IPS-20b (cell line): ENCODE measurements around the gene DISC1.
"Not testable (repeated sequence)": the region's sequence is repeated elsewhere in the genome, so short reads cannot be mapped to it uniquely, and the experiment has no call there.

ENCODE experiments used
- H3K27ac ChIP-seq: one replicate; pipeline ENCODE4 v1.5.1; 2013; ENCODE audit warnings: low read length
- H3K27me3 ChIP-seq: 2 replicates; pipeline ENCODE4 v1.6.1; 2013; ENCODE audit warnings: mild to moderate bottlenecking, low read length, inconsistent platforms; ENCODE audit not compliant: insufficient read depth
- H3K36me3 ChIP-seq: 2 replicates; pipeline ENCODE4 v1.6.1; 2013; ENCODE audit warnings: low read depth, mild to moderate bottlenecking, inconsistent platforms, low read length, moderate library complexity; ENCODE audit not compliant: insufficient read depth
- H3K4me1 ChIP-seq: 2 replicates; pipeline ENCODE4 v1.6.1; 2013; ENCODE audit warnings: mild to moderate bottlenecking, control low read depth, inconsistent platforms, low read length, moderate library complexity; ENCODE audit not compliant: insufficient read depth
- H3K4me3 ChIP-seq: 2 replicates; pipeline ENCODE4 v1.5.1; 2013; ENCODE audit warnings: mild to moderate bottlenecking, low read length, inconsistent platforms
- H3K9ac ChIP-seq: 2 replicates; pipeline ENCODE4 v1.6.1; 2013; ENCODE audit warnings: low read depth, mild to moderate bottlenecking, inconsistent platforms, low read length, moderate library complexity
- H3K9me3 ChIP-seq: 2 replicates; pipeline ENCODE4 v1.6.1; 2013; ENCODE audit warnings: mild to moderate bottlenecking, low read depth, low read length, inconsistent platforms; ENCODE audit not compliant: insufficient read depth

DISC1 gene

GRCh38 chr1:231628207-231628876 is 1.8 kb downstream of the DISC1 start:
- Histone ChIP-seq H3K27me3 (peaks cover 40% of the 10 kb centered on the region), H3K4me3 (no peak overlapping the region), H3K9ac (no peak overlapping the region), H3K36me3 (no peaks in the 10 kb centered on the region), H3K9me3 (no peaks in the 10 kb centered on the region), H3K4me1 (peaks cover 3% of the 10 kb centered on the region; the same call in 1 of the 2 replicates), H3K27ac (no peak overlapping the region)

GRCh38 chr1:231629132-231629531 is 2.5 kb downstream of the DISC1 start:
- no peak overlapping the region for H3K4me3 ChIP-seq
- H3K4me1 ChIP-seq, result peaks cover 3% of the 10 kb centered on the region; the same call in 1 of the 2 replicates
- H3K27ac ChIP-seq, result no peak overlapping the region
- peaks cover 32% of the 10 kb centered on the region for H3K27me3 ChIP-seq
- no peak overlapping the region for H3K9ac ChIP-seq
- no peaks in the 10 kb centered on the region for H3K9me3 ChIP-seq
- no peaks in the 10 kb centered on the region for H3K36me3 ChIP-seq

GRCh38 chr1:231630558-231631205 is 4.1 kb downstream of the DISC1 start:
- Histone ChIP-seq H3K4me3 (no peak overlapping the region), H3K27ac (no peak overlapping the region), H3K4me1 (peaks cover 3% of the 10 kb centered on the region; the same call in 1 of the 2 replicates), H3K9ac (no peak overlapping the region), H3K36me3 (no peaks in the 10 kb centered on the region), H3K9me3 (no peaks in the 10 kb centered on the region), H3K27me3 (peaks cover 21% of the 10 kb centered on the region)

- H3K36me3 ChIP-seq, result no peaks in the 10 kb centered on the region
- H3K4me3 ChIP-seq, result no peak overlapping the region
- H3K9ac ChIP-seq, result no peak overlapping the region
- H3K27ac ChIP-seq, result no peak overlapping the region
- peaks cover 17% of the 10 kb centered on the region for H3K27me3 ChIP-seq
- H3K4me1 ChIP-seq, result peaks cover 3% of the 10 kb centered on the region; the same call in 1 of the 2 replicates
- no peaks in the 10 kb centered on the region for H3K9me3 ChIP-seq
These were observed 5.1 kb downstream of the DISC1 start for GRCh38 chr1:231631717-231632116.

GRCh38 chr1:231632119-231632518 is 5.5 kb downstream of the DISC1 start:
- Histone ChIP-seq H3K9ac (no peak overlapping the region), H3K4me3 (no peak overlapping the region), H3K9me3 (no peaks in the 10 kb centered on the region), H3K4me1 (peaks cover 3% of the 10 kb centered on the region; the same call in 1 of the 2 replicates), H3K27ac (no peak overlapping the region), H3K27me3 (peaks cover 14% of the 10 kb centered on the region), H3K36me3 (no peaks in the 10 kb centered on the region)

- Histone ChIP-seq H3K9ac (no peak overlapping the region), H3K4me1 (no peaks in the 10 kb centered on the region; the same call in 1 of the 2 replicates), H3K4me3 (no peak overlapping the region), H3K9me3 (no peaks in the 10 kb centered on the region), H3K36me3 (no peaks in the 10 kb centered on the region), H3K27ac (no peak overlapping the region), H3K27me3 (no peaks in the 10 kb centered on the region)
These were observed 7.9 kb downstream of the DISC1 start for GRCh38 chr1:231634323-231635013.

- Histone ChIP-seq H3K9ac (no peak overlapping the region), H3K36me3 (no peaks in the 10 kb centered on the region), H3K27me3 (no peaks in the 10 kb centered on the region), H3K9me3 (no peaks in the 10 kb centered on the region), H3K4me1 (no peaks in the 10 kb centered on the region; the same call in 1 of the 2 replicates), H3K4me3 (no peak overlapping the region), H3K27ac (no peak overlapping the region)
These were observed 9.6 kb downstream of the DISC1 start for GRCh38 chr1:231636157-231636556.

- H3K4me3 ChIP-seq, H3K9me3 ChIP-seq, H3K4me1 ChIP-seq, H3K9ac ChIP-seq, H3K36me3 ChIP-seq, H3K27me3 ChIP-seq, H3K27ac ChIP-seq: not testable (repeated sequence)
These were observed 10.3 kb downstream of the DISC1 start for GRCh38 chr1:231636922-231637321.

- no peak overlapping the region for H3K27ac ChIP-seq
- no peak overlapping the region for H3K9ac ChIP-seq
- H3K9me3 ChIP-seq, result no peaks in the 10 kb centered on the region
- no peaks in the 10 kb centered on the region; the same call in 1 of the 2 replicates for H3K4me1 ChIP-seq
- H3K4me3 ChIP-seq, result no peak overlapping the region
- H3K36me3 ChIP-seq, result no peaks in the 10 kb centered on the region
- no peaks in the 10 kb centered on the region for H3K27me3 ChIP-seq
These were observed 12.1 kb downstream of the DISC1 start for GRCh38 chr1:231638647-231639046.

GRCh38 chr1:231639819-231640218 is 13.2 kb downstream of the DISC1 start:
- no peaks in the 10 kb centered on the region for H3K27me3 ChIP-seq
- H3K27ac ChIP-seq, result no peak overlapping the region
- no peaks in the 10 kb centered on the region; the same call in 1 of the 2 replicates for H3K4me1 ChIP-seq
- no peaks in the 10 kb centered on the region for H3K9me3 ChIP-seq
- H3K9ac ChIP-seq, result no peak overlapping the region
- H3K36me3 ChIP-seq, result no peaks in the 10 kb centered on the region
- no peak overlapping the region for H3K4me3 ChIP-seq

GRCh38 chr1:231641444-231641843 is 14.9 kb downstream of the DISC1 start:
- H3K9me3 ChIP-seq, H3K36me3 ChIP-seq, H3K4me3 ChIP-seq, H3K27me3 ChIP-seq, H3K4me1 ChIP-seq, H3K27ac ChIP-seq, H3K9ac ChIP-seq: not testable (repeated sequence)

GRCh38 chr1:231642061-231642460 is 15.5 kb downstream of the DISC1 start:
- not testable (repeated sequence) for H3K9ac ChIP-seq, H3K9me3 ChIP-seq, H3K27ac ChIP-seq, H3K27me3 ChIP-seq, H3K4me3 ChIP-seq, H3K4me1 ChIP-seq, H3K36me3 ChIP-seq
